ENCODE results near the gene DIS3L2. TPM values are rescaled to one million over a fixed set of nuclear protein-coding genes. Genes with fewer than 3 reads are reported as not detected.
"Not testable (repeated sequence)": the region's sequence is repeated elsewhere in the genome, so short reads cannot be mapped to it uniquely, and the experiment has no call there.

DIS3L2 gene
- polyA plus RNA-seq, 5 donors, result 32.6 to 40.9 (median 33.1) TPM

GRCh38 chr2:231928481-231928880 is 33.0 kb upstream of the DIS3L2 start:
- no peak for DNase-seq

GRCh38 chr2:231928901-231929725 is 32.4 kb upstream of the DIS3L2 start:
- DNase-seq, result no peak

GRCh38 chr2:231929961-231930592 is 31.4 kb upstream of the DIS3L2 start:
- no peak for DNase-seq

GRCh38 chr2:231930593-231931281 is 30.8 kb upstream of the DIS3L2 start:
- no peak for DNase-seq

- no peak for DNase-seq
Measured at GRCh38 chr2:231931481-231931915, 30.0 kb upstream of the DIS3L2 start.

GRCh38 chr2:231932711-231932970 is 28.9 kb upstream of the DIS3L2 start:
- no peak for DNase-seq

- DNase-seq, result no peak
Measured at GRCh38 chr2:231932985-231933915, 28.3 kb upstream of the DIS3L2 start.

- no peak for DNase-seq
Measured at GRCh38 chr2:231933916-231934401, 27.6 kb upstream of the DIS3L2 start.

- DNase-seq, result no peak
Measured at GRCh38 chr2:231934441-231935206, 26.9 kb upstream of the DIS3L2 start.

GRCh38 chr2:231935207-231935524 is 26.3 kb upstream of the DIS3L2 start:
- DNase-seq, result no peak

- no peak for DNase-seq
Measured at GRCh38 chr2:231935815-231936214, 25.7 kb upstream of the DIS3L2 start.

- DNase-seq, result no peak
Measured at GRCh38 chr2:231936491-231936890, 25.0 kb upstream of the DIS3L2 start.

- DNase-seq, result no peak
Measured at GRCh38 chr2:231937057-231937456, 24.5 kb upstream of the DIS3L2 start.

GRCh38 chr2:231939022-231939421 is 22.5 kb upstream of the DIS3L2 start:
- DNase-seq, result no peak

GRCh38 chr2:231940795-231941194 is 20.7 kb upstream of the DIS3L2 start:
- DNase-seq, result no peak

- DNase-seq, result no peak
Measured at GRCh38 chr2:231941673-231942072, 19.8 kb upstream of the DIS3L2 start.

- DNase-seq, result no peak
Measured at GRCh38 chr2:231942180-231942579, 19.3 kb upstream of the DIS3L2 start.

GRCh38 chr2:231946241-231946814 is 15.2 kb upstream of the DIS3L2 start:
- DNase-seq, result no peak

GRCh38 chr2:231947112-231947511 is 14.4 kb upstream of the DIS3L2 start:
- not testable (repeated sequence) for DNase-seq

GRCh38 chr2:231947694-231948093 is 13.8 kb upstream of the DIS3L2 start:
- no peak for DNase-seq

Measured in right lung (tissue), 5 donors.